ENCODE measurements around the gene DIS3L.
"Not testable (repeated sequence)": the region's sequence is repeated elsewhere in the genome, so short reads cannot be mapped to it uniquely, and the experiment has no call there.

The DIS3L gene

DNA sequence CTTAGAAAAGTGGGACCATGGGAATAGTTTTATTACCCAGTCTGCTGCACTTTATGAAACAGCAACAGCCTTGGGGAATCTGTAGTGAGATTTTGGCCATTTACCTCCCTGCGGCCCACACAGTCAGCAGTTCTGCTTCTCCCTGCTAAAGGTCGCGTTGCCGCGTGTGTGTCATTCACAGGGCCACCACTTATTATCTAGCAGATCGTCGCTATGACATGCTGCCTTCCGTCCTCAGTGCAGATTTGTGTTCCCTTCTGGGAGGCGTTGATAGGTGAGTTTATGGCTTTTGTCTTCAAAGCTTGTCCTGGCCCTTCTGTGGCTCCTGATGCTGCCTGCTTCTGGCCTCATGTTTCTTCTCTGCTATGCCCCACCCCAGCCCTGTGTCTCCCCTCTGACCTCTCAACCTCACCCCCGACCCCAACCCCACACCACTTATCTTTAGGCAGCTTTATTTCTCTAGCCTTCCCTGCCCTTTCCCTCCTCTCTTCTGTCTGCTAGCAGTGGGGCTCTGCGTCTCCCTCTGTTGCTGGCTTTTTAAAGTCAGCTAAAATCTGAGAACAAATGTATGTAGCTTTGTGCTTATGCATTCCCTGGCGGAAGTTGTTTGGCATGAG is 30.1 kb downstream of the DIS3L start:
- no peak for DNase-seq

DNA sequence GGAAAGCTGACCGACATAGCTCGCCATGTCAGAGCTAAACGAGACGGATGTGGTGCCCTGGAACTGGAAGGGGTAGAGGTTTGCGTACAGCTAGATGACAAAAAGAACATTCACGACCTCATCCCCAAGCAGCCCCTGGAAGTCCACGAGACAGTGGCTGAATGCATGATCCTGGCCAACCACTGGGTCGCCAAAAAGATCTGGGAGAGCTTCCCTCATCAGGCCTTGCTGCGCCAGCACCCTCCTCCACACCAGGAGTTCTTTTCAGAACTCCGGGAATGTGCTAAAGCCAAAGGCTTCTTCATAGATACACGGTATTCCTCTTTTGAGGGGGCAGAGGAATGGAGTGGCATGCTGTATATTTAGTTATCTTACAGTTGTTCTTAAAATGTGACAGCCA is 32.7 kb downstream of the DIS3L start:
- DNase-seq, result no peak

- DNase-seq, result no peak
Observed at GRCh38 chr15:66327736-66328135, 34.4 kb downstream of the DIS3L start.

DNA sequence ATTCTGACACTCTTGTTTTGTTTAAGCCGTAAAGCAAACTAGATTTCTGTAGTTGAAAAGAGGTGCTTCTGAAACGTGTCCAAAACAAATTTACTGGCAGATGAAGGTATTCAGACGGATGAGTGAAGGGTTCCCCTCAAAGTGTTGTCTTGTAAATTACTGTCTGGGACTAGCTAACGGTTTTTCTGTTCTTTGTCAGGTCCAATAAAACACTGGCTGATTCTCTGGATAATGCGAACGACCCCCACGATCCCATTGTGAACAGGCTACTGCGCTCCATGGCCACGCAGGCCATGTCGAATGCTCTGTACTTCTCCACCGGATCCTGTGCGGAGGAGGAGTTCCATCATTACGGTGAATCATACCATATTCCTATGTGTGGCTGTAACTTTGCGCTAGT is 35.4 kb downstream of the DIS3L start:
- no peak for DNase-seq

DNA sequence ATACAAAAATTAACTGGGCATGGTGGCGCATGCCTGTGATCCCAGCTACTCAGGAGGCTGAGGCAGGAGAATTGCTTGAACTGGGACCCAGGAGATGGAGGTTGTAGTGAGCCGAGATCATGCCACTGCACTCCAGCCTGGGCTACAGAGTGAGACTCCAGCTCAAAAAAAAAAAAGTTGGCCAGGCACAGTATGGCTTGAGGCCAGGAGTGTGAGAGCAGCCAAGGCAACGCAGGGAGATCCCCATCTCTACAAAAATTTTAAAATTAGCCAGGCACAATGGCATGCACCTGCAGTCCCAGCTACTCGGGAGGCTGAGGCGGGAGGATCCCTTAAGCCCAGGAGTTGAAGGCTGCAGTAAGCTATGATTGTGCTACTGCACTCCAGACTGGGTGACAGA is 55.2 kb downstream of the DIS3L start:
- DNase-seq, result not testable (repeated sequence)

DNA sequence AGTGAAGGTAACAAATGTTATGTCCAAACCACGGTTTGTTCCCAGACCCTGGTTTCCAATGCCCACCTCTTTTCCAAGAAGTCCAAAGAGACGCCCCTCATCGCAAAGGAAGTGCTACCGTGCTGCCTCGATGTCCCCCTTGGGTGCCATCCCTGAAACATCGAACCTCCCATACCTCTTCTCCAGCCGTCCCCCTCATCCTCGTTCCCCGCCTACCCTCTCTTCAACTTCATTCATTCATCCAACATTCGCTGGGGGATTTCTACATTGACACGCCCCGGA is 62.6 kb downstream of the DIS3L start:
- no peak for DNase-seq

GRCh38 chr15:66356359-66357236 is 63.2 kb downstream of the DIS3L start, which contains the start of gene TIPIN:
TSS of gene TIPIN (minus strand) at chr15:66356685. CDS start at chr15:66352947, 3,738 bp downstream.
- DNase-seq, result peak; percentile 98

GRCh38 chr15:66359740-66360139 is 66.4 kb downstream of the DIS3L start:
- DNase-seq, result no peak

DNA sequence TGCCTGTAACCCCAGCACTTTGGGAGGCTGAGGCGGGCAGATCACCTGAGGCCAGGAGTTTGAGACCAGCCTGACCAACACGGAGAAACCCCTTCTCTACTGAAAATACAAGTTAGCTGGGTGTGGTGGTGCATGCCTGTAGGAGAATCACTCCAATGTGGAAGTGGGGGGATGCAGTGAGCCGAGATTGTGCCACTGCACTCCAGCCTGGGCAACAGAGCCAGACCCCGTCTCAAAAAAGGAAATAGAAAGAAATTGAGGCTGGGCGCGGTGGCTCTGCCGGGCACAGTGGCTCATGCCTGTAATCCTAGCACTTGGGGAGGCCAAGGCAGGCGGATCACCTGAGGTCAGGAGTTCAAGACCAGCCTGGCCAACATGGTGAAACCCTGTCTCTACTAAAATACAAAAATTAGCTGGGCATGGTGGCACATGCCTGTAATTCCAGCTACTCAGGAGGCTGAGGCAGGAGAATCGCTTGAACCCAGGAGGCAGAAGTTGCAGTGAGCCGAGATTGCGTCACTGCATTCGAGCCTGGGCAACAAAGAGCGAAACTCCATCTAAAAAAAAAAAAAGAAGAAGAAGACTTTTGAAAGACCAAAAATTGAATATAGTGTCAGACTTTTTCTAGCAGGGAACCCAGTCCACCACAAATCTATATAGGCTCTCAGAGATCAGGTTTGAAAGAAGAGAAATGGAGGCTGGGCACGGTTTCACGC is 68.5 kb downstream of the DIS3L start:
- peak; percentile 37 for DNase-seq

DNA sequence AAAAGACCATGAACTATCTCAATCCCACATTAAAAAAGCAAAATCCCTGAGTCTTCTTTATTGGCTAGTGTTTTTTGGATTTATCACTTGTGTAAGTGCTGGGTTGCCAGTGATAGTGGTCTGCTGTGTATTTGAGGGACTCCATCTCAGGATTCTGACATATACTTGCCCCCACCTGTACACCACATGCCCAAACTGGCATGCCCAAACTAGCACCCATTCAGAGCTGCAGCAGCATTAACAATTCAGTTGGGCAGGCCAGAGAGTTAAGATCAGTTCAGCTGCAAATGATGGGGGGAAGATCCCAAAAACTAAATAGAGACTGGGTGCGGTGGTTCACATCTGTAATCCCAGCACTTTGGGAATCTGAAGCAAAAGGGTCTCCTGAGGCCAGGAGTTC is 69.4 kb downstream of the DIS3L start:
- DNase-seq, result no peak

- DNase-seq, result no peak
Observed at GRCh38 chr15:66364944-66365528, 71.7 kb downstream of the DIS3L start.

GRCh38 chr15:66369773-66370651 is 76.6 kb downstream of the DIS3L start:
- DNase-seq, result peak; percentile 62

GRCh38 chr15:66374179-66374578 is 80.8 kb downstream of the DIS3L start:
- no peak for DNase-seq

DNA sequence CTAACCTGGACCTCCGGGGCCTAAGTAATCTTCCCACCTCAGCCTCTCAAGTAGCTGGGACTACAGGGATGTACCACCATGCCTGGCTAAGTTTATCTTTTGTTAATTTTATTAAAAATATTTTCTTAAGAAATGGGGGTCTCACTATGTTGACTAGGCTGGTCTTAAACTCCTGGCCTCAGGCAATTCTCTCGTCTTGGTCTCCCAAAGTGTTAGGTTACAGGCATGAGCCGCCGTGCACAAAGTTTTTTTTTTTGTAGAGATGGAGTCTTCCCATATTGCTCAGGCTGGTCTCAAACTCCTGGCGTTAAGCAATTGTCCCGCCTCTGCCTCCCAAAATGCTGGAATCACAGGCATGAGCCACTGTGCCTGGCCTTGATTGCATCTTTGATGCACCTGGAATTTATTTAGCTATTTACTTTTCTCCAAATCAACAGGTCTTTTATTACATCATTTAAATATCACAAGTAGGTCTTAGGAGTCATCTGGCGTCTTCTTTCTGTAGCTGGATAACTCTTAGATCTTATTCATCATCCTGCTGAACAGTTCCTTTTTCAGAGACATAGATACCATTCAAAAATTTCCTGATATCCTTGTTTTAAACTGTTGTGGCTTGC is 85.6 kb downstream of the DIS3L start:
- no peak for DNase-seq

GRCh38 chr15:66381376-66381775 is 88.0 kb downstream of the DIS3L start:
- DNase-seq, result peak; percentile 53

Data from suppressor macrophage treated with lipopolysaccharide for 4 hours (primary cell).